Activated naive CD4-positive, alpha-beta T cell treated with anti-CD3 and anti-CD28 coated beads, Interleukin-2, amount 50 U/mL, for 72 hours (primary cell): ENCODE data around the gene POM121C. TPM values are rescaled to one million over a fixed set of nuclear protein-coding genes. Genes with fewer than 3 reads are reported as not detected.

ENCODE experiments used
- total RNA-seq, 2 donors: library from RNA; stranded (reverse); gene quantifications; one replicate each; pipeline ENCODE4 v1.2.3, GENCODE V29; 2022

Gene POM121C
- total RNA-seq, 2 donors from 2014 or later, result 54.1 to 111 TPM

Other genes starting within 250 kb of the POM121C start
- 1 to 10 TPM; 3.9 to 8.9 TPM for gene TRIM73, start 90.7 kb downstream of the POM121C start, total RNA-seq
- gene SPDYE5, start 6.0 kb upstream of the POM121C start, total RNA-seq, result not detected